HG03378 (cell line): Measurements from ENCODE around the gene RDH14.

ENCODE experiments used
- ATAC-seq: cut with Tn5 transposase; IDR thresholded peaks from one replicate; pipeline ENCODE4 v1.9.1; 2021; ENCODE audit warnings: mild to moderate bottlenecking, moderate library complexity; ENCODE audit not compliant: unreplicated experiment

Gene RDH14

GRCh38 chr2:18525236-18525635 lies 35.2 kb downstream of the RDH14 start:
- no peak for ATAC-seq

- ATAC-seq = no peak
Measured at GRCh38 chr2:18522484-18523146, 37.8 kb downstream of the RDH14 start.

GRCh38 chr2:18520451-18521425 lies 39.7 kb downstream of the RDH14 start:
- ATAC-seq = peak; percentile 76

GRCh38 chr2:18519914-18520450 lies 40.5 kb downstream of the RDH14 start:
- ATAC-seq = no peak

- no peak for ATAC-seq
Measured at GRCh38 chr2:18518116-18519111, 42.0 kb downstream of the RDH14 start.

- ATAC-seq = no peak
Measured at GRCh38 chr2:18517386-18517785, 43.1 kb downstream of the RDH14 start.

- ATAC-seq = no peak
Measured at GRCh38 chr2:18516112-18516511, 44.3 kb downstream of the RDH14 start.

GRCh38 chr2:18514526-18515461 lies 45.7 kb downstream of the RDH14 start:
- no peak for ATAC-seq

GRCh38 chr2:18510775-18511174 lies 49.7 kb downstream of the RDH14 start:
- no peak for ATAC-seq

- ATAC-seq = no peak
Measured at GRCh38 chr2:18506883-18507509, 53.5 kb downstream of the RDH14 start.

GRCh38 chr2:18505703-18506341 lies 54.6 kb downstream of the RDH14 start:
- ATAC-seq = no peak
